HepG2 (cell line): Measurements from ENCODE around the gene NEU4. TPM values are rescaled to one million over a fixed set of nuclear protein-coding genes. Genes with fewer than 3 reads are reported as not detected.

Source experiments
- ATAC-seq: fragments of 200-7000 bp; cut with Tn5 transposase; 3 replicates; pipeline ENCODE4 v1.9.1; 2020; ENCODE audit warnings: mild to moderate bottlenecking, moderate library complexity
- BruUV-seq: library from RNA; stranded (reverse); fragments of 400-500 nt; replicated peaks from 2 replicates; lab custom pipeline; 2021; lab: Mats Ljungman, UMichigan
- CTCF ChIA-PET: fragments of 300-600 bp; formaldehyde crosslinking; extraction: SDS; loops from one replicate; lab custom pipeline; 2021; ENCODE audit warnings: low total read pairs, inconsistent platforms, low intra/inter-chr PET ratio; lab: Yijun Ruan, JAX
- POLR2A ChIA-PET: fragments of 350-600 bp; sonication (Branson Sonifier 250); formaldehyde crosslinking; loops from one replicate; lab custom pipeline; 2020; ENCODE audit warnings: antibody characterized with exemption, inconsistent platforms; lab: Yijun Ruan, JAX
- DNase-seq: peaks from one replicate; pipeline ENCODE4 v3.0.0-alpha.2; 2015; ENCODE audit warnings: low spot score
- FAIRE-seq: peaks from 3 replicates; lab custom pipeline; 2011; peaks lifted over from hg19 to GRCh38; lab: Jason Lieb, UNC
- H2AFZ ChIP-seq: one replicate; pipeline ENCODE4 v1.6.1; 2011; ENCODE audit warnings: low read length, inconsistent platforms
- H3K27ac ChIP-seq: fragments of 300-600 bp; 3 replicates; pipeline ENCODE4 v1.8.0; 2011; ENCODE audit warnings: mixed run types, mild to moderate bottlenecking, mixed read lengths, low read length, inconsistent platforms; ENCODE audit not compliant: insufficient read depth; ENCODE audit errors: extremely low read length
- H3K27me3 ChIP-seq, 2 experiments: fragments of 200-600 bp in 1 of 2; 2 replicates in 1 of 2; 3 replicates in 1 of 2; pipeline versions ENCODE4 v1.6.0 to v1.8.0; 2011; ENCODE audit warnings: low read length in 2 of 2, mild to moderate bottlenecking in 2 of 2, moderate library complexity in 2 of 2, inconsistent platforms in 1 of 2; ENCODE audit not compliant: insufficient read depth in 2 of 2, control insufficient read depth in 1 of 2
- H3K36me3 ChIP-seq, 2 experiments: fragments of 200-600 bp in 1 of 2; replicated peaks in 1 of 2; 2 replicates in 1 of 2; 3 replicates in 1 of 2; pipeline versions ENCODE4 v1.5.1 to v1.8.0; 2011; ENCODE audit warnings: low read length in 2 of 2, inconsistent platforms in 1 of 2; ENCODE audit not compliant: insufficient read depth in 2 of 2, control insufficient read depth in 1 of 2
- H3K4me1 ChIP-seq: 2 replicates; pipeline ENCODE4 v1.5.1; 2012; ENCODE audit warnings: low read length, inconsistent platforms; ENCODE audit not compliant: insufficient read depth
- H3K4me2 ChIP-seq: 2 replicates; pipeline ENCODE4 v1.6.0; 2011; ENCODE audit warnings: low read depth, low read length, inconsistent platforms
- H3K4me3 ChIP-seq, 3 experiments: fragments of 200-600 bp in 1 of 3; sonication (generic), shearing (Covaris generic) in 1 of 3; replicated peaks in 1 of 3; 2 replicates each; pipeline ENCODE4 v1.5.1; 2011 to 2016; ENCODE audit warnings: low read length in 3 of 3, inconsistent platforms in 2 of 3, low read depth in 2 of 3, mild to moderate bottlenecking in 2 of 3, control low read depth in 1 of 3, mixed read lengths in 1 of 3; ENCODE audit not compliant: insufficient read depth in 1 of 3
- H3K79me2 ChIP-seq: one replicate; pipeline ENCODE4 v1.6.1; 2011; ENCODE audit warnings: low read length, inconsistent platforms; ENCODE audit not compliant: insufficient read depth
- H3K9ac ChIP-seq: 2 replicates; pipeline ENCODE4 v1.6.0; 2011; ENCODE audit warnings: mild to moderate bottlenecking, low read depth, low read length, inconsistent platforms; ENCODE audit not compliant: insufficient read depth
- H3K9me3 ChIP-seq: 2 replicates; pipeline ENCODE4 v1.5.1; 2012; ENCODE audit warnings: mild to moderate bottlenecking, low read length
- H4K20me1 ChIP-seq: 2 replicates; pipeline ENCODE4 v1.6.0; 2011; ENCODE audit warnings: inconsistent platforms, mild to moderate bottlenecking, low read length, moderate library complexity; ENCODE audit not compliant: insufficient read depth
- ATF7 ChIP-seq, 2 experiments: fragments of 450-650 bp in 1 of 2; sonication (generic) in 1 of 2; formaldehyde crosslinking in 1 of 2; IDR thresholded peaks; 2 replicates each; pipeline versions ENCODE4 v1.4.0 to v1.6.1; 2016 to 2020; ENCODE audit warnings: antibody characterized with exemption in 1 of 2, mild to moderate bottlenecking in 1 of 2, missing genetic modification reagents in 1 of 2
- ATM ChIP-seq: fragments of 450-650 bp; IDR thresholded peaks from 2 replicates; pipeline ENCODE4 v1.7.1; 2017; ENCODE audit warnings: mild to moderate bottlenecking, borderline replicate concordance
- FOXA1 ChIP-seq, 2 experiments: fragments of 450-650 bp in 1 of 2; sonication (generic) in 1 of 2; formaldehyde crosslinking in 1 of 2; IDR thresholded peaks; 2 replicates each; pipeline versions ENCODE4 v1.4.0 to v1.6.1; 2016 to 2020; ENCODE audit warnings: missing genetic modification reagents in 1 of 2
- FOXK2 ChIP-seq: fragments of 450-650 bp; IDR thresholded peaks from 2 replicates; pipeline ENCODE4 v1.6.1; 2016
- FOXP1 ChIP-seq, 2 experiments: fragments of 450-650 bp in 1 of 2; IDR thresholded peaks; 2 replicates each; pipeline ENCODE4 v1.6.1; 2017 to 2018; ENCODE audit warnings: antibody characterized with exemption in 1 of 2
- NBN ChIP-seq: fragments of 450-650 bp; conservative IDR thresholded peaks from 2 replicates; pipeline ENCODE4 v1.6.1; 2017
- NFRKB ChIP-seq: fragments of 450-650 bp; IDR thresholded peaks from 2 replicates; pipeline ENCODE4 v1.6.1; 2017
- NFYB ChIP-seq: sonication (generic); formaldehyde crosslinking; IDR thresholded peaks from 2 replicates; pipeline ENCODE4 v1.4.0; 2020; ENCODE audit warnings: missing genetic modification reagents
- PBX3 ChIP-seq: sonication (generic); formaldehyde crosslinking; IDR thresholded peaks from 2 replicates; pipeline ENCODE4 v1.8.1; 2023; ENCODE audit warnings: missing genetic modification reagents, inconsistent platforms, borderline replicate concordance
- SP140L ChIP-seq: sonication (generic); formaldehyde crosslinking; IDR thresholded peaks from 2 replicates; pipeline ENCODE4 v1.4.0; 2020; ENCODE audit warnings: missing genetic modification reagents, borderline replicate concordance
- TRIM22 ChIP-seq: fragments of 450-650 bp; IDR thresholded peaks from 2 replicates; pipeline ENCODE4 v1.6.1; 2017
- ZNF207 ChIP-seq: fragments of 450-650 bp; IDR thresholded peaks from 2 replicates; pipeline ENCODE4 v1.6.1; 2016; ENCODE audit warnings: antibody characterized with exemption, borderline replicate concordance
- ZNF512 ChIP-seq: sonication (generic); formaldehyde crosslinking; IDR thresholded peaks from 2 replicates; pipeline ENCODE4 v1.4.0; 2020; ENCODE audit warnings: mild to moderate bottlenecking, missing genetic modification reagents
- ZNF646 ChIP-seq: sonication (generic); formaldehyde crosslinking; IDR thresholded peaks from 2 replicates; pipeline ENCODE4 v1.9.0; 2021; ENCODE audit warnings: mild to moderate bottlenecking, missing genetic modification reagents
- ZSCAN9 ChIP-seq: IDR thresholded peaks from 2 replicates; pipeline ENCODE4 v1.6.1; 2016; ENCODE audit warnings: borderline replicate concordance
- WGBS: methylation state at CpG from one replicate; pipeline ENCODE4 v1.1.6; 2017; ENCODE audit warnings: low lambda C conversion rate; 5-methylcytosine and 5-hydroxymethylcytosine counted together
- in situ Hi-C: cut with HindIII; loops from 2 replicates; pipeline ENCODE4 v1.10.0; 2017; ENCODE audit warnings: low pct_unique_long_range_greater_than_20kb; ENCODE audit not compliant: extremely low pct_ligation_motif_present
- intact Hi-C: fragments of 100-400 bp; cut with micrococcal nuclease; formaldehyde crosslinking; loops from one replicate; pipeline ENCODE4 v1.10.0; 2022; ENCODE audit not compliant: unreplicated experiment
- polyA plus RNA-seq, 8 experiments: library from polyadenylated mRNA; depleted of rRNA in 3 of 8; stranded (reverse) in 7 of 8; unstranded in 1 of 8; fragments of >200 nt; fragmentation: Illumina TruSeq in 4 of 8; extraction: Trizol in 4 of 8; gene quantifications; 2 replicates each; pipeline versions ENCODE4 v1.2.1 to v1.2.3, GENCODE V29; 2011 to 2016; ENCODE audit warnings: low read depth in 4 of 8, missing spikeins in 1 of 8, mixed read lengths in 1 of 8; ENCODE audit not compliant: insufficient read depth in 1 of 8
- total RNA-seq, 5 experiments: library from RNA; depleted of rRNA; stranded (reverse); fragments of >200 nt; fragmentation: Illumina TruSeq; extraction: Trizol; gene quantifications; 2 replicates each; pipeline ENCODE4 v1.2.3, GENCODE V29; 2016; ENCODE audit warnings: low read depth in 1 of 5

NEU4 gene
- total and polyA plus RNA-seq, 2 of the 13 experiments (the other 11 are each of a cell fraction or from before 2014, with no cell fraction given): 53.5 to 107 TPM

GRCh38 chr2:241861264-241861663, 52.3 kb downstream of the NEU4 start:
- H3K4me3 ChIP-seq: no peak overlapping the region
- no TSS peak for BruUV-seq
- TF ChIP-seq ZNF646 (CRISPR knock-in tag) (peak; percentile 87), PBX3 (CRISPR knock-in tag) (no peak), NFRKB (peak; percentile 68; the same call in 1 of the 2 replicates), NFYB (CRISPR knock-in tag) (no peak), ZSCAN9 (CRISPR knock-in tag) (no peak), ZNF207 (no peak), ATM (0 out of 2 replicates have a peak, but pooled peaks have one; percentile 45), TRIM22 (0 out of 2 replicates have a peak, but pooled peaks have one; percentile 39), NBN (0 out of 2 replicates have a peak, but pooled peaks have one; percentile 59), SP140L (no peak), ZNF512 (CRISPR knock-in tag) (no peak), FOXK2 (peak; percentile 4; the same call in 1 of the 2 replicates), ATF7 (IDR thresholded peaks at IDR 0.05) (peak; percentile 36; the same call in 1 of the 2 replicates), ATF7 (CRISPR knock-in tag; IDR thresholded peaks at IDR 0.05) (no peak), FOXP1 (IDR thresholded peaks at IDR 0.05) (0 out of 2 replicates have a peak, but pooled peaks have one; percentile 2), FOXP1 (CRISPR knock-in tag; IDR thresholded peaks at IDR 0.05) (no peak), FOXA1 (IDR thresholded peaks at IDR 0.05) (peak; percentile 42; the same call in 1 of the 2 replicates), FOXA1 (CRISPR knock-in tag; IDR thresholded peaks at IDR 0.05) (no peak)
- no peak overlapping the region for H3K4me2 ChIP-seq
- no peaks in the 10 kb centered on the region for H3K9me3 ChIP-seq
- ChIA-PET POLR2A (no interaction called here), CTCF (no interaction called here)
- no peak overlapping the region for H3K27ac ChIP-seq
- no peak overlapping the region for H3K9ac ChIP-seq
- FAIRE-seq (peak; percentile 82), DNase-seq (no peak), ATAC-seq (no peak)
- no peak overlapping the region for H2AFZ ChIP-seq
- peaks cover 14% of the 10 kb centered on the region for H3K4me1 ChIP-seq
- H4K20me1 ChIP-seq: 0 out of 2 replicates have a peak, but pooled peaks cover 5% of the 10 kb centered on the region
- H3K36me3 ChIP-seq: no peaks in the 10 kb centered on the region
- intact Hi-C loops: no loop called here
- H3K79me2 ChIP-seq: no peaks in the 10 kb centered on the region
- 84% methylated on average over 1 of the region's 1 CpG for WGBS
- peaks cover 21 to 83% of the 10 kb centered on the region in 2 experiments for H3K27me3 ChIP-seq
- in situ Hi-C loops: no loop called here
